Ovary (tissue), 9 donors: ENCODE measurements around the gene CXCR1. TPM values are rescaled to one million over a fixed set of nuclear protein-coding genes. Genes with fewer than 3 reads are reported as not detected.

Experiments
- DNase-seq, 5 donors: peaks; one replicate each; pipeline ENCODE4 v3.0.0-alpha.2; 2019 to 2020
- H3K27ac ChIP-seq, 2 donors: fragments of 200-600 bp; one replicate each; pipeline versions ENCODE4 v1.5.1 to v1.8.0; 2019 to 2022
- H3K27me3 ChIP-seq: fragments of 200-600 bp; one replicate; pipeline ENCODE4 v1.8.0; 2022
- H3K36me3 ChIP-seq: fragments of 200-600 bp; sonication (generic); one replicate; pipeline ENCODE4 v1.5.1; 2019
- H3K4me1 ChIP-seq: one replicate; pipeline ENCODE4 v1.8.1; 2013; ENCODE audit warnings: mild to moderate bottlenecking, moderate library complexity; ENCODE audit not compliant: insufficient read depth
- H3K4me3 ChIP-seq: fragments of 200-600 bp; sonication (generic); one replicate; pipeline ENCODE4 v1.5.1; 2017
- H3K9me3 ChIP-seq, 2 donors: fragments of 200-600 bp in 1 of 2; sonication (generic) in 1 of 2; one replicate each; pipeline versions ENCODE4 v1.5.1 to v1.8.1; 2013 to 2019; ENCODE audit warnings: mild to moderate bottlenecking in 1 of 2, moderate library complexity in 1 of 2
- CTCF ChIP-seq, 3 donors: fragments of 450-650 bp in 2 of 3; fragments of 200-600 bp in 1 of 3; IDR thresholded peaks; one replicate each; pipeline versions ENCODE4 v1.5.1 to v1.8.0; 2016 to 2022; ENCODE audit warnings: antibody characterized with exemption in 3 of 3, mild to moderate bottlenecking in 1 of 3
- EP300 ChIP-seq: sonication (generic); formaldehyde crosslinking; IDR thresholded peaks from one replicate; pipeline ENCODE4 v1.6.1; 2017; ENCODE audit warnings: antibody characterized with exemption
- POLR2A ChIP-seq: fragments of 450-650 bp; IDR thresholded peaks from one replicate; pipeline ENCODE4 v1.6.1; 2017; ENCODE audit warnings: antibody characterized with exemption, mild to moderate bottlenecking, moderate library complexity
- WGBS, 3 donors: extraction: QIAGEN DNeasy Blood & Tissue Kit in 1 of 3; methylation state at CpG; one replicate each; pipeline versions ENCODE4 v1.1.5 to v1.1.7; 2013 to 2017; 5-methylcytosine and 5-hydroxymethylcytosine counted together
- intact Hi-C, 4 donors: fragments of 100-400 bp; cut with DNase I; formaldehyde crosslinking; loops; one replicate each; pipeline versions ENCODE4 v1.11.0 to v1.15.1; 2022 to 2023
- polyA plus RNA-seq, 2 donors: library from polyadenylated mRNA; stranded (reverse); fragments of 200-250 nt in 1 of 2; fragments of 350-450 nt in 1 of 2; fragmentation: Illumina TruSeq in 1 of 2; extraction: RNeasy Lipid Tissue Mini Kit (QIAGEN cat#74804) in 1 of 2; gene quantifications; one replicate each; pipeline ENCODE4 v1.2.3, GENCODE V29; 2013 to 2014
- total RNA-seq, 7 donors: library from RNA; depleted of rRNA in 2 of 7; stranded (reverse); fragments of >200 nt in 2 of 7; fragmentation: NEBNext Ultra II Directional in 3 of 7; extraction: Animal tissue kit (Norgen Biotek cat#: 25700) in 3 of 7; gene quantifications; one replicate each; pipeline versions ENCODE4 v1.1.0 to v1.2.4, GENCODE V29; 2016 to 2023
- donor health status: DM: no; HTN: no; CAD: no; lungs with moderate emphysema.
- donor health status: DM: no; HTN: no; CAD: no.
- donor health status: Bipolar disorder and iron deficiency.
- donor health status: DM: yes; HTN: yes; CAD: no.
- donor health status: DM: no; HTN: no; CAD: no.
- donor health status: DM: yes; HTN: yes; CAD: no.

Gene CXCR1
- total and polyA plus RNA-seq, 9 donors, result 0.04 to 1.4 (median 0.32) TPM; not detected in 3

- intact Hi-C loops, result no loop called here
- TF ChIP-seq EP300 (no peak), POLR2A (no peak), CTCF (IDR thresholded peaks at IDR 0.05) (no peak)
These were observed 35.5 kb upstream of the CXCR1 start for GRCh38 chr2:218202266-218202665.

GRCh38 chr2:218196974-218197373, 30.2 kb upstream of the CXCR1 start:
- TF ChIP-seq CTCF (IDR thresholded peaks at IDR 0.05) (no peak), EP300 (no peak), POLR2A (no peak)
- no peak for DNase-seq
- Histone ChIP-seq H3K9me3 (no peaks in the 10 kb centered on the region), H3K4me1 (no peaks in the 10 kb centered on the region), H3K4me3 (no peak overlapping the region), H3K36me3 (no peaks in the 10 kb centered on the region), H3K27me3 (no peaks in the 10 kb centered on the region), H3K27ac (no peak overlapping the region)
- WGBS, 3 donors, result 81 to 84% (median 84%) methylated on average over 4 of the region's 4 CpGs
- intact Hi-C loops, result no loop called here

More at GRCh38 chr2:218202266-218202665, 35.5 kb upstream of the CXCR1 start:
- 81 to 92% (median 88%) methylated on average over 3 of the region's 3 CpGs for WGBS, 3 donors
- H3K27me3 ChIP-seq, result no peaks in the 10 kb centered on the region
- no peaks in the 10 kb centered on the region for H3K4me1 ChIP-seq
- H3K4me3 ChIP-seq, result no peak overlapping the region
- H3K9me3 ChIP-seq, result no peaks in the 10 kb centered on the region
- H3K36me3 ChIP-seq, result no peaks in the 10 kb centered on the region
- DNase-seq, result no peak
- H3K27ac ChIP-seq, result no peak overlapping the region

- no peak for TF ChIP-seq EP300
- TF ChIP-seq CTCF (IDR thresholded peaks at IDR 0.05), result no peak
- Histone ChIP-seq H3K9me3 (no peaks in the 10 kb centered on the region), H3K4me1 (no peaks in the 10 kb centered on the region), H3K27ac (no peak overlapping the region), H3K4me3 (no peak overlapping the region), H3K36me3 (no peaks in the 10 kb centered on the region), H3K27me3 (no peaks in the 10 kb centered on the region)
- DNase-seq, result no peak
- intact Hi-C loops, result no loop called here
- WGBS, 3 donors, result 90 to 91% (median 90%) methylated on average over 3 of the region's 3 CpGs
These were observed 28.1 kb upstream of the CXCR1 start for GRCh38 chr2:218194880-218195279.

- Histone ChIP-seq H3K27ac (no peak overlapping the region), H3K4me3 (no peak overlapping the region), H3K9me3 (no peaks in the 10 kb centered on the region), H3K4me1 (no peaks in the 10 kb centered on the region), H3K36me3 (no peaks in the 10 kb centered on the region), H3K27me3 (no peaks in the 10 kb centered on the region)
- WGBS, 3 donors, result 77 to 83% (median 77%) methylated on average over 4 of the region's 4 CpGs
- no peak for TF ChIP-seq EP300
- TF ChIP-seq POLR2A, result no peak
- no peak for DNase-seq
- intact Hi-C loops, result no loop called here
These were observed 26.9 kb upstream of the CXCR1 start for GRCh38 chr2:218193701-218194100.

GRCh38 chr2:218192902-218193430, 26.2 kb upstream of the CXCR1 start:
- Histone ChIP-seq H3K4me3 (no peak overlapping the region), H3K4me1 (no peaks in the 10 kb centered on the region), H3K9me3 (no peaks in the 10 kb centered on the region), H3K36me3 (no peaks in the 10 kb centered on the region), H3K27ac (no peak overlapping the region), H3K27me3 (no peaks in the 10 kb centered on the region)
- TF ChIP-seq POLR2A, result no peak
- TF ChIP-seq EP300, result no peak
- TF ChIP-seq CTCF (IDR thresholded peaks at IDR 0.05), result no peak
- DNase-seq, result no peak
- intact Hi-C loops, result no loop called here
- WGBS, 3 donors, result 61 to 64% (median 62%) methylated on average over 3 of the region's 3 CpGs
